Karpas-422 (cell line): ENCODE measurements around the gene TUBA4A. TPM values are rescaled to one million over a fixed set of nuclear protein-coding genes. Genes with fewer than 3 reads are reported as not detected.

Source experiments
- DNase-seq: peaks from one replicate; pipeline ENCODE4 v3.0.0-alpha.2; 2015
- H2AFZ ChIP-seq: fragments of 200-600 bp; sonication (generic); 2 replicates; pipeline ENCODE4 v1.6.1; 2014; ENCODE audit warnings: antibody characterized with exemption, low read length, mixed read lengths
- H3K27ac ChIP-seq: fragments of 200-600 bp; sonication (generic); 2 replicates; pipeline ENCODE4 v1.5.1; 2014; ENCODE audit warnings: mild to moderate bottlenecking, low read length, moderate library complexity
- H3K27me3 ChIP-seq: fragments of 200-600 bp; sonication (generic); 2 replicates; pipeline ENCODE4 v1.6.1; 2014; ENCODE audit warnings: low read length, mixed read lengths
- H3K36me3 ChIP-seq: fragments of 200-600 bp; sonication (generic); 2 replicates; pipeline ENCODE4 v1.6.1; 2014; ENCODE audit warnings: low read length, mixed read lengths; ENCODE audit not compliant: insufficient read depth
- H3K4me1 ChIP-seq: fragments of 200-600 bp; sonication (generic); 2 replicates; pipeline ENCODE4 v1.6.1; 2014; ENCODE audit warnings: mild to moderate bottlenecking, low read length, mixed read lengths
- H3K4me2 ChIP-seq: fragments of 200-600 bp; sonication (generic); 2 replicates; pipeline ENCODE4 v1.6.1; 2014; ENCODE audit warnings: low read length, low read depth, mild to moderate bottlenecking; ENCODE audit not compliant: poor library complexity, severe bottlenecking
- H3K4me3 ChIP-seq: fragments of 200-600 bp; sonication (generic); 2 replicates; pipeline ENCODE4 v1.5.1; 2014; ENCODE audit warnings: mild to moderate bottlenecking, antibody characterized with exemption, low read length, mixed read lengths
- H3K79me2 ChIP-seq: fragments of 200-600 bp; sonication (generic); 2 replicates; pipeline ENCODE4 v1.6.1; 2014; ENCODE audit warnings: mild to moderate bottlenecking, low read length, mixed read lengths
- H3K9ac ChIP-seq: fragments of 200-600 bp; sonication (generic); 2 replicates; pipeline ENCODE4 v1.6.0; 2014; ENCODE audit warnings: low read length
- H3K9me2 ChIP-seq: fragments of 200-600 bp; sonication (generic), shearing (Covaris generic); replicated peaks from 2 replicates; pipeline ENCODE4 v1.6.0; 2014; ENCODE audit warnings: mild to moderate bottlenecking, low read length, moderate library complexity; ENCODE audit not compliant: insufficient read depth
- H3K9me3 ChIP-seq: fragments of 300-700, 200-600 bp; sonication (generic); 2 replicates; pipeline ENCODE4 v1.6.1; 2014; ENCODE audit warnings: low read length, mixed read lengths
- H4K20me1 ChIP-seq: fragments of 200-600 bp; sonication (generic); 2 replicates; pipeline ENCODE4 v1.6.1; 2014; ENCODE audit warnings: mild to moderate bottlenecking, antibody characterized with exemption, low read length, low read depth; ENCODE audit not compliant: insufficient read depth
- total RNA-seq: library from RNA; depleted of rRNA; stranded (reverse); fragments of >200 nt; shearing (Covaris generic); gene quantifications from 2 replicates; pipeline ENCODE4 v1.2.3, GENCODE V29; 2014; ENCODE audit warnings: low replicate concordance

The TUBA4A gene
- total RNA-seq, 1 experiment from 2014 or later: 61.8 TPM

DNA sequence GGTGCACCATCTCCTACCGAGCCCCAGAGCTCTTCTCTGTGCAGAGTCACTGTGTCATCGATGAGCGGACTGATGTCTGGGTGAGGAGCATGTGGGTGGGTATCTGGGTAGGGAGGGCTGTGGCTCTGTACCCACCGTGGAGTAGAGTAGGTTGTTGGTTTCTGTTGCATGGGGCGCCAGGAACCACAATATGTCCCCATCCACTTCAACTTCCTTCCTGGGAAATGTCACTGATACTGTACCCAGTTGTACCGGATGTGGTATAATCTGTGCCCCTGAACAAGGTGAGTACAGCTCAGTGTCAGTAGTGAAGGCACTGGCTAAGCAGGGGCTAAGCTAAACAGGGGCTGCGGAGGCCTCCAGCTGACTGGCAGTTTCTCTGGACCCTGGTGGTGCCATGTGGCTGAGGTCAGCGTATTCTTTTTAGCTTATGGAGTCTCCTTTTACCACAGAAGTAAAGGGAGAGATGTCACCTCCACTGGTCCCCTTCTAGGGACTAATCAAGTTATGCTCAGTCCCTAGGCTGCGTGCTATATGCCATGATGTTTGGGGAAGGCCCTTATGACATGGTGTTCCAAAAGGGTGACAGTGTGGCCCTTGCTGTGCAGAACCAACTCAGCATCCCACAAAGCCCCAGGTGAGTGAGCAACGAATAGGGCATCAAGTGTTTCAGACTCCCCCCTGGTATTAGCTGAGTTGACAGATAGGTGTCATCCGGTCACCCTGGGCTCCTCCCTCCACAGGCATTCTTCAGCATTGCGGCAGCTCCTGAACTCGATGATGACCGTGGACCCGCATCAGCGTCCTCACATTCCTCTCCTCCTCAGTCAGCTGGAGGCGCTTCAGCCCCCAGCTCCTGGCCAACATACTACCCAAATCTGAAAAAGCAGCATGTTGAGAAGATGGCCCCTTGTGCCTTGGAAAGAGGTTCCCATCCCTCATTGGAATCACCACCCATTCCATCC is 5.8 kb downstream of the TUBA4A start:
- H2AFZ ChIP-seq: no peak overlapping the region
- H3K9me3 ChIP-seq: no peaks in the 10 kb centered on the region
- H3K79me2 ChIP-seq: peaks cover 36% of the 10 kb centered on the region
- peaks cover 67% of the 10 kb centered on the region for H3K4me1 ChIP-seq
- no peak overlapping the region for H3K27ac ChIP-seq
- H3K9me2 ChIP-seq: no peaks in the 10 kb centered on the region
- H4K20me1 ChIP-seq: peaks cover 19% of the 10 kb centered on the region; the same call in 1 of the 2 replicates
- no peak overlapping the region for H3K4me3 ChIP-seq
- H3K4me2 ChIP-seq: no peak overlapping the region
- DNase-seq: no peak
- H3K9ac ChIP-seq: no peak overlapping the region
- no peaks in the 10 kb centered on the region for H3K27me3 ChIP-seq
- no peaks in the 10 kb centered on the region; the same call in 1 of the 2 replicates for H3K36me3 ChIP-seq

GRCh38 chr2:219246559-219246958 is 7.2 kb downstream of the TUBA4A start:
- no peaks in the 10 kb centered on the region for H3K9me3 ChIP-seq
- H4K20me1 ChIP-seq: peaks cover 10% of the 10 kb centered on the region; the same call in 1 of the 2 replicates
- H2AFZ ChIP-seq: no peak overlapping the region
- no peaks in the 10 kb centered on the region for H3K27me3 ChIP-seq
- peaks cover 57% of the 10 kb centered on the region for H3K4me1 ChIP-seq
- no peak for DNase-seq
- H3K4me3 ChIP-seq: peak overlapping the region; percentile 94; the same call in 1 of the 2 replicates
- no peaks in the 10 kb centered on the region; the same call in 1 of the 2 replicates for H3K36me3 ChIP-seq
- H3K9ac ChIP-seq: peak overlapping the region; percentile 94
- peaks cover 22% of the 10 kb centered on the region for H3K79me2 ChIP-seq
- H3K9me2 ChIP-seq: no peaks in the 10 kb centered on the region
- peak overlapping the region; percentile 96 for H3K4me2 ChIP-seq
- H3K27ac ChIP-seq: no peak overlapping the region

- peaks cover 50% of the 10 kb centered on the region for H3K4me1 ChIP-seq
- H3K9me3 ChIP-seq: no peaks in the 10 kb centered on the region
- H2AFZ ChIP-seq: no peak overlapping the region; the same call in 1 of the 2 replicates
- H3K4me2 ChIP-seq: peak overlapping the region; percentile 96
- H3K79me2 ChIP-seq: peaks cover 16% of the 10 kb centered on the region
- H4K20me1 ChIP-seq: 0 out of 2 replicates have a peak, but pooled peaks cover 5% of the 10 kb centered on the region
- H3K9ac ChIP-seq: peak overlapping the region; percentile 94
- no peaks in the 10 kb centered on the region for H3K9me2 ChIP-seq
- H3K4me3 ChIP-seq: peak overlapping the region; percentile 94
- DNase-seq: no peak
- H3K27ac ChIP-seq: peak overlapping the region; percentile 54
- H3K27me3 ChIP-seq: no peaks in the 10 kb centered on the region
- no peaks in the 10 kb centered on the region; the same call in 1 of the 2 replicates for H3K36me3 ChIP-seq
These were observed 7.9 kb downstream of the TUBA4A start for GRCh38 chr2:219245899-219246230.

DNA sequence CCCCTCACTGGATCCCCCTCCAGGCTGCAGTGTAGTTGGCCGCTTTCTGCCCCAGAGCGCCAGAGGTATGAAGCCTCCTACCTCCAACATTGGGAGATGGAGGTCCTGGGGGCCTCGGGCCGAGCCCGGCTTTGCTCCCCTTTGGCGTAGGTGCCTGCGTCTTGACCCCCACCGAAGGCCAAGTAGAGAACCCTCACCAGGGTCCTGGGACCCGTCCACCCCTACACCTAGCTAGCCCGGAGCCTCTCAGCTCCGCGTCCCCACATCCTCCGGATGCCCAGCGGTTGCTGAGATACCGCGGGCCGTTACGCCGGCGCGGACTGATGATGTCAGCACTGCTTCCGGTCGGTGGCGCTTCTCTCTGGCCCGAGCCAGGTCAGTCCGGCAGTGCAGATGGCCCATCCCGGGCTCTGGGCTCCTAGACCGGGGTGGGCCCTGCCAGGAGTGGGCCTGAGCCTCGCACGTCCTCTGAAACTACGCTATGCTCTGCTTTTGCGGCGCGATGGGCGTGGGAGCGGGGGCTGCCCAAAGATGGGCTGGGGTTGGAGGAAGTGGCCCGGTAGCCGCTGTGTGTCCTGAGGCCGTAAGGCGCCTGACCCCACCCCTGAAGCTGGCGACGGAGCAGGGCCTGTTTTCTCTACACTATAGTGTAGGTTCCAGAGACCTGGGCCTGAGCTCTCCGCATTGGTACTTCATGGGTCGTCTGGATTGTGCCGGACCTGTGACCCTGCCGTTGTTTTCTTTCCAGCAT is 8.4 kb downstream of the TUBA4A start, which contains the start of the genes GLB1L and STK16:
Gene GLB1L, minus strand, starts transcription at position 297 of the 751 bp plus-strand sequence. CDS start 1,871 bp downstream, outside the sequence.
Gene STK16, plus strand, starts transcription at position 332 of the 751 bp plus-strand sequence. CDS start 521 bp downstream, outside the sequence.
- Histone ChIP-seq H2AFZ (peak within 1 kb of the TSS; percentile 91), H4K20me1 (0 out of 2 replicates have a peak, but pooled peaks cover 5% of the 10 kb centered on the region), H3K9me3 (no peaks in the 10 kb centered on the region), H3K79me2 (peaks cover 16% of the 10 kb centered on the region), H3K9ac (peak within 1 kb of the TSS; percentile 94), H3K27ac (peak within 1 kb of the TSS; percentile 54), H3K9me2 (no peaks in the 10 kb centered on the region), H3K4me3 (peak within 1 kb of the TSS; percentile 94), H3K27me3 (no peaks in the 10 kb centered on the region), H3K4me1 (peaks cover 44% of the 10 kb centered on the region), H3K4me2 (peak within 1 kb of the TSS; percentile 96), H3K36me3 (no peaks in the 10 kb centered on the region; the same call in 1 of the 2 replicates)
- peak; percentile 97 for DNase-seq

DNA sequence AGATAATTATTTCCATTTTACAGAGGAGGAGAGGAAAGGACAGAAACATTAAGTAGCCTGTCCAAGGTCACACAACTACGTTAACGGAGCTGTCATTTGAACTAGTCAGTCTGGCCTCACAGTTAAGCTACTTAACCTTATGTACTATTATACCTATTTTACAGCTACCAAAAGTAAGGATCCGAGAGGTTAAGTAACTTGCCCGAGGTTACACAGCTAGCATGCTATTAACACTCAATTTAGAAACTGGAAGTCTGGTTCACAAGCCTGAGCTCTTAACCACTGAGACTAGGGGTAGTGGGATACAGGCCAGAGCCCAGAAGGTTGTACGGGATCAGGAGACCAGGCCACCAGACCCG is 8.9 kb downstream of the TUBA4A start:
- no peaks in the 10 kb centered on the region for H3K9me2 ChIP-seq
- peak overlapping the region; percentile 96 for H3K4me2 ChIP-seq
- DNase-seq: no peak
- H4K20me1 ChIP-seq: no peaks in the 10 kb centered on the region
- peak overlapping the region; percentile 94 for H3K9ac ChIP-seq
- H3K79me2 ChIP-seq: peaks cover 13% of the 10 kb centered on the region
- H2AFZ ChIP-seq: 0 out of 2 replicates have a peak overlapping the region, but pooled peaks have one; percentile 13
- peaks cover 39% of the 10 kb centered on the region for H3K4me1 ChIP-seq
- H3K4me3 ChIP-seq: peak overlapping the region; percentile 94
- H3K36me3 ChIP-seq: no peaks in the 10 kb centered on the region; the same call in 1 of the 2 replicates
- no peaks in the 10 kb centered on the region for H3K27me3 ChIP-seq
- no peaks in the 10 kb centered on the region for H3K9me3 ChIP-seq
- no peak overlapping the region for H3K27ac ChIP-seq

DNA sequence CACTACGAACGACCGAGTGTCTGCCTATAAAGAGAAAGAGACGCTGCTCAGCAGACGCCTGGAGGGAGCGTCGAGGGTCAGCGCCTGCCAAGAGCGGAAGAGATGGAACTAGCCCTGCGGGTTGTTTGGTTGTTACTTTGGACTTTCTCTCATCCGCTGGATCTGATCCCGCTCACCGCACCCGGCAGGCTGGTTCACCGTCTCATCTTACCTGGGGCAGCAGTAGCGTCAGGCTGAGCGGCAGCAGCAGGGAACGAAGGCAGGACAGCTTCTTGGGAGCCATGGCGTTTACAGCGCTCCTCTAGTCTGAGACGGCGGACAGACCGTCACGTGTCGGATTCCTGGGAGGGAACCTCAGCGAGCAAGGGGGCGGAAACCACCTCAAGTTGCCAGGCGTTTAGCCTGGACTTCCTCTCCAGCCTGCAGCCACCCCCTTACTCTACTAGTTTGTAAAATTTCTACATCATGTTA is 10.4 kb downstream of the TUBA4A start:
- no peaks in the 10 kb centered on the region for H4K20me1 ChIP-seq
- peaks cover 27% of the 10 kb centered on the region for H3K4me1 ChIP-seq
- H2AFZ ChIP-seq: no peak overlapping the region
- H3K79me2 ChIP-seq: peaks cover 13% of the 10 kb centered on the region
- H3K9ac ChIP-seq: no peak overlapping the region
- no peak for DNase-seq
- no peaks in the 10 kb centered on the region for H3K27me3 ChIP-seq
- H3K9me2 ChIP-seq: no peaks in the 10 kb centered on the region
- H3K27ac ChIP-seq: no peak overlapping the region
- H3K4me2 ChIP-seq: no peak overlapping the region
- no peaks in the 10 kb centered on the region for H3K9me3 ChIP-seq
- H3K4me3 ChIP-seq: no peak overlapping the region
- H3K36me3 ChIP-seq: no peaks in the 10 kb centered on the region; the same call in 1 of the 2 replicates

- no peaks in the 10 kb centered on the region for H3K9me3 ChIP-seq
- no peak overlapping the region for H3K4me2 ChIP-seq
- peaks cover 46% of the 10 kb centered on the region for H3K36me3 ChIP-seq
- no peak overlapping the region for H2AFZ ChIP-seq
- H3K9me2 ChIP-seq: no peaks in the 10 kb centered on the region
- H3K27ac ChIP-seq: no peak overlapping the region
- no peak overlapping the region for H3K4me3 ChIP-seq
- H3K4me1 ChIP-seq: peaks cover 15% of the 10 kb centered on the region
- no peaks in the 10 kb centered on the region for H3K27me3 ChIP-seq
- peaks cover 32% of the 10 kb centered on the region for H3K79me2 ChIP-seq
- no peak for DNase-seq
- H3K9ac ChIP-seq: no peak overlapping the region
- H4K20me1 ChIP-seq: no peaks in the 10 kb centered on the region
These were observed 19.4 kb downstream of the TUBA4A start for GRCh38 chr2:219234331-219234730.
